Type B pancreatic cell (in vitro differentiated cells): ENCODE measurements around the gene SLC35E3. TPM values are rescaled to one million over a fixed set of nuclear protein-coding genes. Genes with fewer than 3 reads are reported as not detected.
A peak's percentile ranks its signal among the peaks of the same experiment; 100 is the strongest.

ENCODE experiments used
- DNase-seq: peaks from one replicate; pipeline ENCODE4 v3.0.0; 2021; ENCODE audit warnings: mixed read lengths; ENCODE audit not compliant: unreplicated experiment; ENCODE audit errors: extremely low spot score
- H3K27ac Mint-ChIP-seq: 2 replicates; pipeline ENCODE4 v1.8.0; 2021; ENCODE audit warnings: mild to moderate bottlenecking, mixed read lengths
- H3K27me3 Mint-ChIP-seq: 2 replicates; pipeline ENCODE4 v1.8.0; 2021; ENCODE audit warnings: mixed read lengths
- H3K36me3 Mint-ChIP-seq: 2 replicates; pipeline ENCODE4 v1.8.0; 2021; ENCODE audit warnings: mixed read lengths
- H3K4me1 Mint-ChIP-seq: one replicate; pipeline ENCODE4 v1.8.0; 2021; ENCODE audit warnings: mixed read lengths; ENCODE audit not compliant: unreplicated experiment
- H3K4me3 Mint-ChIP-seq: 2 replicates; pipeline ENCODE4 v1.8.0; 2021; ENCODE audit warnings: mild to moderate bottlenecking, mixed read lengths
- H3K9me3 Mint-ChIP-seq: 2 replicates; pipeline ENCODE4 v1.8.0; 2021; ENCODE audit warnings: mixed read lengths
- total RNA-seq: library from RNA; stranded (reverse); gene quantifications from 2 replicates; pipeline ENCODE4 v1.2.1, GENCODE V29; 2021; ENCODE audit warnings: low replicate concordance
- TF ChIP-seq, protein P1 (sequence below): fragments of 200-600 bp; sonication (generic); conservative IDR thresholded peaks from 2 replicates; pipeline ENCODE4 v1.5.0; 2021; ENCODE audit warnings: antibody characterized with exemption, mild to moderate bottlenecking

The SLC35E3 gene
- total RNA-seq, 1 donor from 2014 or later, result 10.7 TPM

DNA sequence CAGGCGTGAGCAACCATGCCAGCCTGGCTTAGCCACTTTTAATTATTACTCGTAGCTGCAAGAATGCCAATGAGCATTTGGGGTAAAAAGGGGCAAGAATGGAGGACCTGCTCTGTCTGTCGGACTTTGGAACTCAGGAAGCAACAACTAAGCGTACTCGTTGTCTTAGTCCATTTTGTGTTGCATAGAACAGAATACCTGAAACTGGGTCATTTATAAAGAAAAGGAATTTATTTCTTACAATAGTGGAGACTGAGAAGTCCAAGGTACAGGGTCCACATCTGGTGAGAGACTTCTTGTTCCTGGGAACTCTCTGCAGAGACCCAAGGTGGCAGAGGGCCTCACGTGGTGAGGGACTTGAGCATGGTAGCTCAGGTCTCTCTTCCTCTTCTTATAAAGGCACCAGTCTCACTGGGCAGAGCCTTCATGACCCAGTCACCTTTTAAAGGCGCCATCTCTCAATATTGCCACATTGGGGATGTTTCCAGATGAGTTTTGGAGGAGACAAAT, 29.2 kb downstream of the SLC35E3 start:
- Mint-ChIP-seq H3K9me3 (no peaks in the 10 kb centered on the region), H3K27ac (no peak overlapping the region)

DNA sequence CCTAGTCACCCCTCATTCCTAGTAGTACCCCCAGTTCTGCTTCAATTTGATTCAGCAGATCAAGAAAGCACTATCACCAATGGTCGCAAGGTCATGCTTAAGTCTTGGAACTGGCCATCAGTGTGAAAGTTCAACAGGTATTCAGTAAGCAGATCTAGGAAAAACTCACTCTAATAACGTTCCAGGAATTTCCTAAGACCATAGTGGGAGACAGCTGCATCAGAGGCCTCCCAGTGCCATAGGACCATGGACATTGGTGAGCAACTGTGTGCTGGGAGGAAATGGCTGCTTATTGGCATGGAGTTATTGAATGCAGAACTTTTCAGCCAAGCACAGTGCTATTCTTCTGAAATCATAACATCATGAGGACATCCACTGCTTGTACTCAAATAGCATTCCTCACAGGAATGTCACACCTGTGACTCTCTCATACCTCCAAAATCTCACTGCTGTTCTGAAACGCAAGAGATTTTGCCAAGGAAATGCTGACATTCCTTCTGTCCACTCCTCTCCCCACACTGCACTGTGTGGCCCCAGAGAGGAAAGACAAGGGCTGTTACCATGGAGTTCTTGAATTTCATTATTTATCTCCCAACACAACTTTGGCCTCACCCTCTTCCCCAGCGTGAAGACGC, 31.1 kb downstream of the SLC35E3 start:
- H3K36me3 Mint-ChIP-seq, result peaks cover 4% of the 10 kb centered on the region

More for the DNA sequence above, 29.2 kb downstream of the SLC35E3 start:
- Mint-ChIP-seq H3K4me3 (no peak overlapping the region), H3K36me3 (peaks cover 2% of the 10 kb centered on the region), H3K27me3 (no peaks in the 10 kb centered on the region), H3K4me1 (no peaks in the 10 kb centered on the region)
- DNase-seq, result no peak
- TF ChIP-seq, protein P1, sequence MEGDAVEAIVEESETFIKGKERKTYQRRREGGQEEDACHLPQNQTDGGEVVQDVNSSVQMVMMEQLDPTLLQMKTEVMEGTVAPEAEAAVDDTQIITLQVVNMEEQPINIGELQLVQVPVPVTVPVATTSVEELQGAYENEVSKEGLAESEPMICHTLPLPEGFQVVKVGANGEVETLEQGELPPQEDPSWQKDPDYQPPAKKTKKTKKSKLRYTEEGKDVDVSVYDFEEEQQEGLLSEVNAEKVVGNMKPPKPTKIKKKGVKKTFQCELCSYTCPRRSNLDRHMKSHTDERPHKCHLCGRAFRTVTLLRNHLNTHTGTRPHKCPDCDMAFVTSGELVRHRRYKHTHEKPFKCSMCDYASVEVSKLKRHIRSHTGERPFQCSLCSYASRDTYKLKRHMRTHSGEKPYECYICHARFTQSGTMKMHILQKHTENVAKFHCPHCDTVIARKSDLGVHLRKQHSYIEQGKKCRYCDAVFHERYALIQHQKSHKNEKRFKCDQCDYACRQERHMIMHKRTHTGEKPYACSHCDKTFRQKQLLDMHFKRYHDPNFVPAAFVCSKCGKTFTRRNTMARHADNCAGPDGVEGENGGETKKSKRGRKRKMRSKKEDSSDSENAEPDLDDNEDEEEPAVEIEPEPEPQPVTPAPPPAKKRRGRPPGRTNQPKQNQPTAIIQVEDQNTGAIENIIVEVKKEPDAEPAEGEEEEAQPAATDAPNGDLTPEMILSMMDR, result no peak

GRCh38 chr12:68779280-68779679, 33.3 kb downstream of the SLC35E3 start:
- peaks cover 4% of the 10 kb centered on the region for H3K36me3 Mint-ChIP-seq
- no peak overlapping the region for H3K4me3 Mint-ChIP-seq
- no peaks in the 10 kb centered on the region for H3K27me3 Mint-ChIP-seq
- no peak overlapping the region for H3K27ac Mint-ChIP-seq
- TF ChIP-seq, protein P1, result no peak
- peaks cover 5% of the 10 kb centered on the region for H3K4me1 Mint-ChIP-seq
- H3K9me3 Mint-ChIP-seq, result peaks cover 3% of the 10 kb centered on the region
- no peak for DNase-seq

More for the DNA sequence above, 31.1 kb downstream of the SLC35E3 start:
- Mint-ChIP-seq H3K27ac (no peak overlapping the region), H3K27me3 (no peaks in the 10 kb centered on the region), H3K9me3 (peaks cover 3% of the 10 kb centered on the region), H3K4me1 (peaks cover 5% of the 10 kb centered on the region), H3K4me3 (no peak overlapping the region)
- TF ChIP-seq, protein P1, result no peak
- no peak for DNase-seq

DNA sequence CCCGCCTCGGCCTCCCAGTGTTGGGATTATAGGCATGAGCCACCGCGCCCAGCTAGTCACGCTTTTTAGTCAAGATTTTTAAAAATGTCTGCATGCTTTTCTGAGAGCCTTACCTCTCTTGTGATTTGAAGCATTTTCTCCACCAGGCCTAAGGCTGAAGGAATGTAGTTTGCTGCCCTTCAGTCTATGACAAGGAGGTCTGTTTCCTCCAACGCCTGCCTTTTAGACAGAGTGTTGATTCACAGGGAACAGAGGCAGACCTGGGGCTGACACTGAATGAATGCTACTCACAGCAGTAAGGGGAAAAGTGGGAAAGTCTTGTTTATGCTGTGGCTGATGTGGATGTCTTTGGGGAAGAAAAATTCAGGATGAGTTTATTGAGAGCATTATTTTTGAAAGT, 34.8 kb downstream of the SLC35E3 start:
- no peaks in the 10 kb centered on the region for H3K27me3 Mint-ChIP-seq
- peaks cover 4% of the 10 kb centered on the region for H3K36me3 Mint-ChIP-seq
- DNase-seq, result no peak
- peaks cover 3% of the 10 kb centered on the region for H3K9me3 Mint-ChIP-seq
- TF ChIP-seq, protein P1, result no peak
- peak overlapping the region; percentile 91 for H3K27ac Mint-ChIP-seq
- H3K4me1 Mint-ChIP-seq, result peaks cover 5% of the 10 kb centered on the region
- peak overlapping the region; percentile 62 for H3K4me3 Mint-ChIP-seq

DNA sequence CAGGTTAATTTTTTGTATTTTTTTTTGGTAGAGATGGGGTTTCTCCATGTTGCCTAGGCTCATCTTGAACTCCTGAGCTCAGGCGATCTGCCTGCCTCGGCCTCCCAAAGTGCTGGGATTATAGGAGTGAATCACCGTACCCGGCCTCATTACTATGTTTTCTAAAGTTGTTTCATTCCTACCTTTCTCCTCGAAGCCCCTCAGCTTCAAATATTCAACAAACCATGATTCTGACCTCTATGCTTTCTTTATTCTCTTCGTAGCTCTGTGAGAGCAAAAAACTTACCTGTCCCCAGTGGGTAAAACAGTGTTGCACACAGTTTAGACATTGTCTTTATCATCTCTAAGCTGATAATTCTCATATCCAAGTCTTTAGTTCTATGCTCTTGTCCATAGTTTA, 35.8 kb downstream of the SLC35E3 start:
- DNase-seq, result no peak
- no peaks in the 10 kb centered on the region for H3K27me3 Mint-ChIP-seq
- no peak overlapping the region for H3K4me3 Mint-ChIP-seq
- peaks cover 4% of the 10 kb centered on the region for H3K36me3 Mint-ChIP-seq
- peak overlapping the region; percentile 0 for H3K27ac Mint-ChIP-seq
- peaks cover 3% of the 10 kb centered on the region for H3K9me3 Mint-ChIP-seq
- H3K4me1 Mint-ChIP-seq, result peaks cover 5% of the 10 kb centered on the region
- TF ChIP-seq, protein P1, result no peak
